Measurements from ENCODE around the gene FBXL4.

Gene FBXL4

DNA sequence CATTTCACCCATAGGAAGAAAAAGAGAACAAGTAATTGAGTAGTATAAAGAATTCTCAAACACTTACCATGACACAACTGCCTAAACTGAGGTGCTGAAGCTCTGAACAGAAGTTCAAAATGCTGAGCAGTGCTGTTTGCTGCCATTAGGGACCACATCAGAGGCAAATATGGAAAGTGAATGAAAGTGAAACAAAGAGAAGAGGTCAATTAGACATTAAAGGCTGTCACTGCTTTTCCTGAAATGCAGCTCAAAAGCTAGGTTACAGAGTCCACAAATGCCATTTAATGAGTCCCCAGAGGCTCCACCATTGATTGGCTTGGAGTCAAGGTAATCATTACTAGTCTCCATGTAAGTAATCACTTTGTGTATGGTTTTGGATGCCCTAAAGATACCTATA is 67.3 kb downstream of the FBXL4 start:
- TF ChIP-seq EGR1 (IDR thresholded peaks at IDR 0.05) (no peak), FOXM1 (IDR thresholded peaks at IDR 0.05; ENCODE audit: borderline replicate concordance, low read depth) (no peak), ZBTB7A (IDR thresholded peaks at IDR 0.05; ENCODE audit: low read depth) (no peak), TAF1 (IDR thresholded peaks at IDR 0.05; ENCODE audit: low read depth) (no peak), TEAD4 (IDR thresholded peaks at IDR 0.05) (no peak), NFIC (IDR thresholded peaks at IDR 0.05) (no peak), EP300 (IDR thresholded peaks at IDR 0.05; ENCODE audit: borderline replicate concordance) (no peak)
- TF ChIP-seq, protein P1, sequence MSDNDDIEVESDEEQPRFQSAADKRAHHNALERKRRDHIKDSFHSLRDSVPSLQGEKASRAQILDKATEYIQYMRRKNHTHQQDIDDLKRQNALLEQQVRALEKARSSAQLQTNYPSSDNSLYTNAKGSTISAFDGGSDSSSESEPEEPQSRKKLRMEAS (IDR thresholded peaks at IDR 0.05) = no peak
- TF ChIP-seq, protein P2, sequence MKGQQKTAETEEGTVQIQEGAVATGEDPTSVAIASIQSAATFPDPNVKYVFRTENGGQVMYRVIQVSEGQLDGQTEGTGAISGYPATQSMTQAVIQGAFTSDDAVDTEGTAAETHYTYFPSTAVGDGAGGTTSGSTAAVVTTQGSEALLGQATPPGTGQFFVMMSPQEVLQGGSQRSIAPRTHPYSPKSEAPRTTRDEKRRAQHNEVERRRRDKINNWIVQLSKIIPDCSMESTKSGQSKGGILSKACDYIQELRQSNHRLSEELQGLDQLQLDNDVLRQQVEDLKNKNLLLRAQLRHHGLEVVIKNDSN (IDR thresholded peaks at IDR 0.05) = no peak
- TF ChIP-seq, protein P3, sequence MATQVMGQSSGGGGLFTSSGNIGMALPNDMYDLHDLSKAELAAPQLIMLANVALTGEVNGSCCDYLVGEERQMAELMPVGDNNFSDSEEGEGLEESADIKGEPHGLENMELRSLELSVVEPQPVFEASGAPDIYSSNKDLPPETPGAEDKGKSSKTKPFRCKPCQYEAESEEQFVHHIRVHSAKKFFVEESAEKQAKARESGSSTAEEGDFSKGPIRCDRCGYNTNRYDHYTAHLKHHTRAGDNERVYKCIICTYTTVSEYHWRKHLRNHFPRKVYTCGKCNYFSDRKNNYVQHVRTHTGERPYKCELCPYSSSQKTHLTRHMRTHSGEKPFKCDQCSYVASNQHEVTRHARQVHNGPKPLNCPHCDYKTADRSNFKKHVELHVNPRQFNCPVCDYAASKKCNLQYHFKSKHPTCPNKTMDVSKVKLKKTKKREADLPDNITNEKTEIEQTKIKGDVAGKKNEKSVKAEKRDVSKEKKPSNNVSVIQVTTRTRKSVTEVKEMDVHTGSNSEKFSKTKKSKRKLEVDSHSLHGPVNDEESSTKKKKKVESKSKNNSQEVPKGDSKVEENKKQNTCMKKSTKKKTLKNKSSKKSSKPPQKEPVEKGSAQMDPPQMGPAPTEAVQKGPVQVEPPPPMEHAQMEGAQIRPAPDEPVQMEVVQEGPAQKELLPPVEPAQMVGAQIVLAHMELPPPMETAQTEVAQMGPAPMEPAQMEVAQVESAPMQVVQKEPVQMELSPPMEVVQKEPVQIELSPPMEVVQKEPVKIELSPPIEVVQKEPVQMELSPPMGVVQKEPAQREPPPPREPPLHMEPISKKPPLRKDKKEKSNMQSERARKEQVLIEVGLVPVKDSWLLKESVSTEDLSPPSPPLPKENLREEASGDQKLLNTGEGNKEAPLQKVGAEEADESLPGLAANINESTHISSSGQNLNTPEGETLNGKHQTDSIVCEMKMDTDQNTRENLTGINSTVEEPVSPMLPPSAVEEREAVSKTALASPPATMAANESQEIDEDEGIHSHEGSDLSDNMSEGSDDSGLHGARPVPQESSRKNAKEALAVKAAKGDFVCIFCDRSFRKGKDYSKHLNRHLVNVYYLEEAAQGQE (IDR thresholded peaks at IDR 0.05; ENCODE audit: low read depth) = no peak

DNA sequence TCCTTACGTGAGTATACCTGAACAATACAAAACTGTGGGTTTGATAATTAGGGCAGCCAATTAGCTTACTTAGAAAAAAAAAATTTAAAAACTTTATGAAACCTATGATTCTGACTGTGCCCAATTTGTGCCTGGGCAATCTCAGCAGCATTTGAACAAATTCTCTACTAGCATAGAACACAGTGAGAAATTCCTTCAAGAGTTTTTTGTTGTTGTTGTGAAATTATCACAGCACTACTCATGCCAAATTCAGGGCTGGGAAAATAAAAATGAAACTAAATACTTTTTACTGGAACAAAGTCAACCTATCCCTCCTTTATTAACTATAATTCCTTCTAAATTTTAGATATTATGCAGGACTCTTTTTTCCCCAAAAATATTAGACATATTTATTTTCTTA is 70.5 kb downstream of the FBXL4 start:
- TF ChIP-seq, protein P2 (IDR thresholded peaks at IDR 0.05) = no peak
- TF ChIP-seq EP300 (IDR thresholded peaks at IDR 0.05; ENCODE audit: borderline replicate concordance) (no peak), TAF1 (IDR thresholded peaks at IDR 0.05; ENCODE audit: low read depth) (no peak), CREB1 (IDR thresholded peaks at IDR 0.05; ENCODE audit: low read depth) (no peak), ZBTB7A (IDR thresholded peaks at IDR 0.05; ENCODE audit: low read depth) (no peak), EGR1 (IDR thresholded peaks at IDR 0.05) (no peak), TCF12 (IDR thresholded peaks at IDR 0.05; ENCODE audit: low read depth) (no peak), FOXM1 (IDR thresholded peaks at IDR 0.05; ENCODE audit: borderline replicate concordance, low read depth) (no peak), CEBPB (IDR thresholded peaks at IDR 0.05) (no peak), YY1 (IDR thresholded peaks at IDR 0.05; ENCODE audit: low read depth) (no peak), NFIC (IDR thresholded peaks at IDR 0.05) (no peak)
- TF ChIP-seq, protein P3 (IDR thresholded peaks at IDR 0.05; ENCODE audit: low read depth) = no peak
- TF ChIP-seq, protein P1 (IDR thresholded peaks at IDR 0.05) = no peak

DNA sequence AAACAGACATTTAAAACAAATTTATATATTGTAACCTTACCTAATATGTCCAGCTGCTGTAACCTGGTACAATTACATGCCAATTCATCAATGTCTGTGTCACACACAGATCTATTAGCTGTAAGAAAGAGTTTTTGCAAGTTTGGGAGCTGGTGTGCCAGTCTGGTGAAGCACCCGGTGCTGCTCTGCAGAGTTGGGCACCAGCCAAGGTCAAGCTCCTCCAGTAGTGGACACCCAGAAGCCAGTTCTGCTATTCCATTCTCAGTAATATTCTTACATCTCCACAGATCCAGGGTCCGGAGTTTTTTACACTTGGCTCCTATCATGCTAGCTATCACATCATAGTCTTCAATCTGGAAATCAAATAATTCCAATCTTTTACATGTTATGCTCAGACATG is 72.4 kb downstream of the FBXL4 start:
- TF ChIP-seq RAD21 (IDR thresholded peaks at IDR 0.05; ENCODE audit: low read depth) (no peak), TCF12 (IDR thresholded peaks at IDR 0.05; ENCODE audit: low read depth) (no peak), TAF1 (IDR thresholded peaks at IDR 0.05; ENCODE audit: low read depth) (no peak)

DNA sequence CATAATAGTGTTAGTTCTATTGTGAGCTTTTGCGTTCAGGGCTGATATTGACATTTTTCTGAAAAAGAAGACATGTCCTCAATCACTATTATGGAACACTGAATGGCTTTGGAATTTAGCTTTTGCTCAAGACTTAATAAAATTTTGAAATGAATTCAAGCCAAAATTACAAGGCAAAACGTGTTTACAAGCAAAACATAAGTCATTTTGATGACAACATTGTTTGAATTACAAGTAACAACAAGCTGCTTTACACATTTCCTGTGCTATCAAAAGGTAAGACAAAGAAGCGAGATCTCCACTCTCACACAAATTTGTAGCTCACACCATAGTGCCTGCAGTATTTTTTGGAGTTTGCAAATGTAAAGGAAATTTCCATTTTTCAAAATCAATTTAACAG is 75.9 kb downstream of the FBXL4 start:
- TF ChIP-seq, protein P3 (IDR thresholded peaks at IDR 0.05; ENCODE audit: low read depth) = no peak
- TF ChIP-seq, protein P2 (IDR thresholded peaks at IDR 0.05) = no peak
- TF ChIP-seq YY1 (IDR thresholded peaks at IDR 0.05; ENCODE audit: low read depth) = no peak

DNA sequence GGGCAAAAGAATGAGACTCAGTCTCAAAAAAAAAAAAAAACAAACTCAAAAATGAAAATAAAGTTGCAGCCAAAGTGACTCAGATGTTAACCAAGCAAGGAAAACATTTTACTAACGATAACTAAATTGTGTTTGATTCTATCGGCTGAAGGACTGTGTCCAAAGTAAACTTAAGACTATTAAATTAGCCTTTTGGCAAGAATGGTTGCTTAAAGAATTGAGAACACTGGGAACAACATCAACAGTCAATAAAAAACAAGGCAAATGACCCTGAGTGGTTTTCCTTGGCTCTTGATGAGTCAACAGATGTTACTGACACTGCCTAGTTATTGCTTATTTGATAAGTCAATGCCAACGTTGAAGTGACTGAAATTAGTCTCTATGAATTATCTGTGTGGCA is 76.7 kb downstream of the FBXL4 start:
- TF ChIP-seq CREB1 (IDR thresholded peaks at IDR 0.05; ENCODE audit: low read depth) (no peak), RAD21 (IDR thresholded peaks at IDR 0.05; ENCODE audit: low read depth) (no peak)
- TF ChIP-seq, protein P1 (IDR thresholded peaks at IDR 0.05) = no peak

All from Ishikawa (cell line).